K562 (cell line): ENCODE data around the gene G6PC3. TPM values are rescaled to one million over a fixed set of nuclear protein-coding genes. Genes with fewer than 3 reads are reported as not detected.

Experiments used
- ATAC-seq: fragments of 200-7000 bp; cut with Tn5 transposase; 3 replicates; pipeline ENCODE4 v1.9.1; 2020; ENCODE audit warnings: moderate library complexity
- BruUV-seq: library from RNA; stranded (reverse); fragments of 400-500 nt; replicated peaks from 2 replicates; lab custom pipeline; 2021; lab: Mats Ljungman, UMichigan
- CTCF ChIA-PET: fragments of 300-600 bp; formaldehyde crosslinking; extraction: SDS; loops from one replicate; lab custom pipeline; 2021; ENCODE audit warnings: low intra/inter-chr PET ratio; lab: Yijun Ruan, JAX
- POLR2A ChIA-PET: fragments of 300-600, 350-650 bp; sonication (Branson Sonifier 250); formaldehyde crosslinking; extraction: SDS; loops from one replicate; lab custom pipeline; 2021; ENCODE audit warnings: antibody characterized with exemption, inconsistent platforms; lab: Yijun Ruan, JAX
- DNase-seq, 4 experiments: peaks; one replicate each; pipeline versions ENCODE4 v3.0.0 to v3.0.0-alpha.2; 2011 to 2018; ENCODE audit warnings: low spot score in 3 of 4, mixed read lengths in 3 of 4; ENCODE audit errors: extremely low read depth in 1 of 4
- FAIRE-seq: peaks from 2 replicates; lab custom pipeline; 2011; peaks lifted over from hg19 to GRCh38; lab: Jason Lieb, UNC
- H2AFZ ChIP-seq: 2 replicates; pipeline ENCODE4 v1.6.0; 2011; ENCODE audit warnings: low read depth, low read length, control low read depth, inconsistent platforms
- H3K27ac ChIP-seq: fragments of 200-600 bp; 3 replicates; pipeline ENCODE4 v1.8.0; 2011; ENCODE audit warnings: low read depth, mild to moderate bottlenecking, control low read depth, inconsistent platforms, low read length, moderate library complexity, mixed read lengths; ENCODE audit errors: extremely low read depth
- H3K27me3 ChIP-seq, 2 experiments: fragments of 300-600 bp in 1 of 2; 2 replicates in 1 of 2; 3 replicates in 1 of 2; pipeline versions ENCODE4 v1.6.0 to v1.8.0; 2011; ENCODE audit warnings: inconsistent platforms in 2 of 2, low read length in 2 of 2, mild to moderate bottlenecking in 1 of 2, mixed read lengths in 1 of 2, moderate library complexity in 1 of 2; ENCODE audit not compliant: control insufficient read depth in 2 of 2, insufficient read depth in 2 of 2
- H3K36me3 ChIP-seq: fragments of 300-600 bp; 3 replicates; pipeline ENCODE4 v1.8.0; 2011; ENCODE audit warnings: mild to moderate bottlenecking, low read length, inconsistent platforms; ENCODE audit not compliant: control insufficient read depth, insufficient read depth
- H3K4me1 ChIP-seq, 2 experiments: fragments of 200-600 bp in 1 of 2; replicated peaks in 1 of 2; 2 replicates in 1 of 2; 3 replicates in 1 of 2; pipeline versions ENCODE4 v1.5.1 to v1.8.0; 2011; ENCODE audit warnings: inconsistent platforms in 2 of 2, low read length in 2 of 2, mild to moderate bottlenecking in 1 of 2, mixed read lengths in 1 of 2, moderate library complexity in 1 of 2; ENCODE audit not compliant: control insufficient read depth in 2 of 2, insufficient read depth in 2 of 2
- H3K4me2 ChIP-seq: 2 replicates; pipeline ENCODE4 v1.6.1; 2011; ENCODE audit warnings: low read length, control low read depth, inconsistent platforms, mixed read lengths; ENCODE audit not compliant: insufficient read depth
- H3K4me3 ChIP-seq: fragments of 200-600 bp; sonication (generic), shearing (Covaris generic); 2 replicates; pipeline ENCODE4 v1.5.1; 2016; ENCODE audit warnings: control low read depth, inconsistent platforms
- H3K79me2 ChIP-seq: fragments of 200-600 bp; 3 replicates; pipeline ENCODE4 v1.8.0; 2011; ENCODE audit warnings: low read length, inconsistent platforms; ENCODE audit not compliant: control insufficient read depth, insufficient read depth
- H3K9ac ChIP-seq, 2 experiments: 2 replicates each; pipeline versions ENCODE4 v1.6.0 to v1.6.1; 2011; ENCODE audit warnings: low read depth in 2 of 2, low read length in 2 of 2, control low read depth in 1 of 2, inconsistent platforms in 1 of 2, mild to moderate bottlenecking in 1 of 2, mixed read lengths in 1 of 2; ENCODE audit not compliant: insufficient read depth in 1 of 2
- H3K9me1 ChIP-seq: one replicate; pipeline ENCODE4 v1.6.0; 2011; ENCODE audit warnings: inconsistent platforms, mild to moderate bottlenecking, low read length, moderate library complexity; ENCODE audit not compliant: control insufficient read depth, insufficient read depth
- H3K9me3 ChIP-seq: replicated peaks from 2 replicates; pipeline ENCODE4 v1.5.1; 2011; ENCODE audit warnings: low read depth, low read length, inconsistent platforms; ENCODE audit not compliant: control insufficient read depth, insufficient read depth
- H4K20me1 ChIP-seq: replicated peaks from 2 replicates; pipeline ENCODE4 v1.6.1; 2011; ENCODE audit warnings: low read length, inconsistent platforms, mixed read lengths; ENCODE audit not compliant: control insufficient read depth, insufficient read depth
- EP400 ChIP-seq: fragments of 450-650 bp; IDR thresholded peaks from 2 replicates; pipeline ENCODE4 v1.6.1; 2017; ENCODE audit warnings: antibody characterized with exemption, mild to moderate bottlenecking, moderate library complexity
- MBD2 ChIP-seq: sonication (generic); IDR thresholded peaks from 2 replicates; pipeline ENCODE4 v1.6.1; 2016; ENCODE audit warnings: low read depth, borderline replicate concordance
- NR4A1 ChIP-seq, 2 experiments: fragments of 250-450 bp in 1 of 2; fragments of 450-650 bp in 1 of 2; sonication (Bioruptor Pico) in 1 of 2; IDR thresholded peaks; 2 replicates each; pipeline versions ENCODE4 v1.4.0 to v1.6.1; 2016 to 2020; ENCODE audit warnings: mild to moderate bottlenecking in 2 of 2, missing compliant biosample characterization in 1 of 2, missing genetic modification characterization in 1 of 2, moderate library complexity in 1 of 2
- PCBP1 ChIP-seq: fragments of 200-400 bp; formaldehyde crosslinking; IDR thresholded peaks from 2 replicates; pipeline ENCODE4 v1.6.1; 2018; ENCODE audit warnings: mild to moderate bottlenecking, low read depth, low read length; ENCODE audit not compliant: poor library complexity, severe bottlenecking
- RBM25 ChIP-seq: fragments of 200-400 bp; formaldehyde crosslinking; IDR thresholded peaks from 2 replicates; pipeline ENCODE4 v1.6.1; 2018; ENCODE audit warnings: low read length, low read depth, moderate library complexity; ENCODE audit not compliant: severe bottlenecking
- WGBS: fragments of 100-300 bp; shearing (Covaris generic); methylation state at CpG from one replicate; pipeline ENCODE4 v1.1.6; 2016; ENCODE audit warnings: low coverage, mixed read lengths; ENCODE audit not compliant: insufficient coverage; ENCODE audit errors: missing lambda C conversion rate; 5-methylcytosine and 5-hydroxymethylcytosine counted together
- in situ Hi-C: fragments of 300-500 bp; cut with MboI; formaldehyde crosslinking; loops from 4 replicates; pipeline ENCODE4 v1.15.0; 2018; ENCODE audit warnings: inconsistent platforms, mixed read lengths
- intact Hi-C: fragments of 100-400 bp; cut with micrococcal nuclease; formaldehyde crosslinking; loops from 2 replicates; pipeline ENCODE4 v1.14.2; 2022
- polyA plus RNA-seq, 8 experiments: library from polyadenylated mRNA; depleted of rRNA in 4 of 8; stranded (reverse) in 5 of 8; unstranded in 3 of 8; fragments of >200 nt; fragmentation: Nextera tagmentation in 2 of 8; fragmentation: Illumina TruSeq in 1 of 8; extraction: Ambion mirVana in 2 of 8; extraction: Trizol in 1 of 8; gene quantifications; 2 replicates each; pipeline versions ENCODE4 v1.2.1 to v1.2.3, GENCODE V29; 2011 to 2014; ENCODE audit warnings: inconsistent platforms in 1 of 8, missing spikeins in 1 of 8
- total RNA-seq, 7 experiments: library from RNA; depleted of rRNA in 6 of 7; stranded (reverse); fragments of >200 nt in 6 of 7; fragmentation: Illumina TruSeq in 2 of 7; extraction: Trizol in 2 of 7; gene quantifications; 2 replicates each; pipeline versions ENCODE4 v1.2.1 to v1.2.3, GENCODE V29; 2011 to 2021; ENCODE audit warnings: low replicate concordance in 1 of 7

Gene G6PC3
- total and polyA plus RNA-seq, 9 of the 15 experiments (the other 6 are each of a cell fraction or from before 2014, with no cell fraction given), result 10.4 to 57.8 (median 31.1) TPM

- TF ChIP-seq RBM25 (no peak), PCBP1 (no peak)
Measured at GRCh38 chr17:44119062-44119461, 48.5 kb downstream of the G6PC3 start (continued).

- intact Hi-C loops, result no loop called here
- in situ Hi-C loops, result no loop called here
- FAIRE-seq, result no peak
- Histone ChIP-seq H3K9me1 (no peaks in the 10 kb centered on the region), H3K27ac (no peak overlapping the region), H4K20me1 (peaks cover 19% of the 10 kb centered on the region; the same call in 1 of the 2 replicates), H3K79me2 (peaks cover 12% of the 10 kb centered on the region), H3K9ac (no peak overlapping the region), H2AFZ (no peak overlapping the region), H3K4me3 (no peak overlapping the region), H3K4me2 (no peak overlapping the region), H3K4me1 (peaks cover 10 to 52% of the 10 kb centered on the region in 2 experiments; a peak in 4 of 5 replicates), H3K27me3 (no peaks in the 10 kb centered on the region; a peak in 1 of 5 replicates), H3K36me3 (no peaks in the 10 kb centered on the region; the same call in 2 of the 3 replicates), H3K9me3 (no peaks in the 10 kb centered on the region)
- WGBS, result 92% methylated on average over 2 of the region's 2 CpGs
- TF ChIP-seq NR4A1 (CRISPR knock-in tag; IDR thresholded peaks at IDR 0.05) (no peak), NR4A1 (tag; IDR thresholded peaks at IDR 0.05) (no peak), EP400 (no peak), MBD2 (no peak)
- ATAC-seq, result no peak
- DNase-seq, result no peak
- ChIA-PET CTCF (no interaction called here), POLR2A (interaction anchor here (0.7 to 4.5 kb wide), 4 partner anchors 7 to 74 kb away, joined by 3 to 49 read pairs (median 4); no protein-coding TSS in a partner anchor)
- no TSS peak for BruUV-seq
Measured at GRCh38 chr17:44119798-44120197, 49.3 kb downstream of the G6PC3 start.
